Mucosa of stomach (tissue), 1 donor: Measurements from ENCODE around the gene CHST12.
"Not testable (repeated sequence)": the region's sequence is repeated elsewhere in the genome, so short reads cannot be mapped to it uniquely, and the experiment has no call there.

Experiments
- H3K27me3 ChIP-seq: one replicate; pipeline ENCODE4 v1.7.0; 2013; ENCODE audit warnings: mild to moderate bottlenecking, low read length; ENCODE audit not compliant: control insufficient read depth, insufficient read depth
- H3K36me3 ChIP-seq: one replicate; pipeline ENCODE4 v1.7.0; 2013; ENCODE audit warnings: low read length; ENCODE audit not compliant: control insufficient read depth, insufficient read depth
- H3K4me1 ChIP-seq: one replicate; pipeline ENCODE4 v1.7.0; 2013; ENCODE audit warnings: mild to moderate bottlenecking, low read length; ENCODE audit not compliant: control insufficient read depth, insufficient read depth
- H3K4me3 ChIP-seq: one replicate; pipeline ENCODE4 v1.7.0; 2013; ENCODE audit warnings: low read length
- H3K9ac ChIP-seq: one replicate; pipeline ENCODE4 v1.7.0; 2013; ENCODE audit warnings: mild to moderate bottlenecking, low read length, moderate library complexity
- H3K9me3 ChIP-seq: one replicate; pipeline ENCODE4 v1.7.0; 2013; ENCODE audit warnings: mild to moderate bottlenecking, low read length, moderate library complexity; ENCODE audit not compliant: control insufficient read depth
- donor health status: Pancreatic carcinoma.

CHST12 gene

DNA sequence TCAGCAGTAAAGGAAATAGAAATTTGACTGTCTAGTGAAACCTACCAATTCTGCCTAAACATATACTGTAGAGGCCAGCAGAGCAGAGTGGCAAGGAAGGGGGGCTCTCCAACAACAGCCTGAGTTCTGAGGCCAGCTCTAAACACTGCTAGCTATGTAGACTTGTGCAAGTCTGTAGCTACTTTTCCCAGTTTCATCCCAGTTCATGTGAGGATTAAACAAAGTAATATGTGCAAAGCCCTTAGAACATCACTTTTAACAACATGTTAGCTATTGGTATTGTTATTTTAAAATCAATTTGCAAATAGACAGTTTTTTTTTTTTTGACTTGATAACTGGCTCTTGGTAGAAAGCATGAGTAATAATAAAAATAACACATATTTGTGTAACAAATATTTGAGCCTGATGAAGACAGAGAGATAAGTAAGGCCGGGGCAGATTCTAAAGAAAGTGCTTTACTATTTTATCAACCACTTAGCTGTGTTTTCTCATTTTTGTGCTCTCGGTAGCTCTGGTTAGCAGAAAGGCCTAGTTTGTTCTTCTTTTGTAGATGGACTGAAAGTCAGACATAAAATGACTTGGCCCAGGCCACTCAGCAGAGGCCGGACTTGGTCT is 9.3 kb downstream of the CHST12 start:
- no peaks in the 10 kb centered on the region for H3K9me3 ChIP-seq
- H3K27me3 ChIP-seq, result no peaks in the 10 kb centered on the region
- no peak overlapping the region for H3K4me3 ChIP-seq
- no peaks in the 10 kb centered on the region for H3K36me3 ChIP-seq
- peaks cover 19% of the 10 kb centered on the region for H3K4me1 ChIP-seq
- H3K9ac ChIP-seq, result no peak overlapping the region

DNA sequence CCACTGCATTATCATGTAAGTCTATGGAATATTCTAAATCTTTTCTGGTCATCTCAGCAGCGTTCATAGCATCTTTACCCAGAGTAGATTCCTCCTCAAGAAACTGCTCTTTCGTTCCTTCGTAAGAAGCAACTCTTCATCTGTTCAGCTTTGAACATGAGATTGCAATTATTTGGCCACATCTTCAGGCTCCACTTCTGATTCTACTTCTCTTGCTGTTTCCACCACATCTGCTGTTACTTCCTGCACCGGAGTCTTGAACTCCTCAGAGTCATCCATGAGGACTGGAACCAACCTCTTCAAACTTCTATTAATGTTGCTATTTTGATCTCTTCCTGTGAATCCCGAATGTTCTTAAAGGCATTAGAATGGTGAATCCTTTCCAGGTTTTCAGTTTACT is 12.7 kb downstream of the CHST12 start:
- Histone ChIP-seq H3K4me1 (peaks cover 19% of the 10 kb centered on the region), H3K27me3 (no peaks in the 10 kb centered on the region), H3K36me3 (no peaks in the 10 kb centered on the region), H3K9ac (no peak overlapping the region), H3K4me3 (no peak overlapping the region), H3K9me3 (no peaks in the 10 kb centered on the region)

DNA sequence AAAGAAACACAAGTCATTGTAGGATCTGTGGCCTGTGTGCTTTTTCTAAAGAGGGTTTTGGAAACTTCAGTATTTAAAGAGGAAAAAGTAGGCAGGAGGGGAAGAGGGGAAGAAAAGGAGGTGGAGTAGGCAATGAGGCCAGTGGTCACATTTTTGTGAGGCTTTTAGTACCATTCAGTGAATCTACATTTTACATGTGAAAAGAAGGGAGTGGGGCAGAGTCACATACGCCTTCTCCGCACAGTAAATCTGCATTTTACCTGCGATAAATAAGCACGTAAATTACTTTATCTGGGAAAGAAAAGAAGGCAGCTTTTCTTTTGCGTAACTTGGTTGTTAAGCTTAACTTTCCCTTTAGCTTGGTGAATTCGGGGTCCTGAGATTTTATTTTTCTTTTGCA is 13.2 kb downstream of the CHST12 start:
- H3K36me3 ChIP-seq, result no peaks in the 10 kb centered on the region
- no peak overlapping the region for H3K9ac ChIP-seq
- H3K27me3 ChIP-seq, result no peaks in the 10 kb centered on the region
- peaks cover 15% of the 10 kb centered on the region for H3K4me1 ChIP-seq
- no peak overlapping the region for H3K4me3 ChIP-seq
- no peaks in the 10 kb centered on the region for H3K9me3 ChIP-seq

DNA sequence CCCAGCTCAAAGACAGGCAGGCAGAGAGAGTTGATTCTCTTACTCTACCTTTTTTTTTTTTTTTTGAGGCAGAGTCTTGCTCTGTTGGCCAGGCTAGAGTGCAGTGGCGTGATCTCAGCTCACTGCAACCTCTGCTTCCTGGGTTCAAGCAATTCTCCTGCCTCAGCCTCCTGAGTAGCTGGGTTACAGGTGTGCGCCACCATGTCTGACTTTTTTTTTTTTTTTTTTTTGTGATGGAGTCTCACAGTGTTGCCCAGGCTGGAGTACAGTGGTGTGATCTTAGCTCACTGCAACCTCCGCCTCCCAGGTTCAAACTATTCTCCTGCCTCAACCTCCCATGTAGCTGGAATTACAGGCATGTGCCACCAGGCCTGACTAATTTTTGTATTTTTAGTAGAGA is 13.8 kb downstream of the CHST12 start:
- H3K9ac ChIP-seq, H3K4me1 ChIP-seq, H3K4me3 ChIP-seq, H3K9me3 ChIP-seq, H3K36me3 ChIP-seq, H3K27me3 ChIP-seq: not testable (repeated sequence)

DNA sequence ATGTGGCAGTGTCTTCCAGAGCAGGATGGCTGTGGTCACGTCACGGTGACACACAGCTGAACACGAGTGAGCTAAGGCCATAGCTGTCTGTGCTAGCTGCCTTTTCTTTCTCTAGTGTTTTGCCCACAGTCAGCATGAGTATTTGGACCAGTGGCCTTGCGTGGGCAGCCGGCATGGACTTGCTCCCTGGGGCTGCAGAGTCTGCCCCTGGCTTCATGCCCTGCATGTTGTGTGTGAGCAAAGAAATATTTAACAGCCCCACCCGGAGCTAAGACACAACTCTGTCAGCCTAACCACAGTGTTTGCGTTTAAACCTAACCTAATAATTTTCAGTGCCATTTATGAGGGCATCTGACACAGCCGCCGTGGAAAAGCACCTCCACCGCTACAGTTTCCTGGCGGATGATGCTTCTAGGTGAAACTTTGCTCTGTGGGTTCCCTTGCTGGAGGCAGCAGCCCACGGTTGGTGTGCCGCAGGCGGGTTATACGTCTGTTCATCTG is 14.6 kb downstream of the CHST12 start:
- Histone ChIP-seq H3K4me1 (peaks cover 1% of the 10 kb centered on the region), H3K9me3 (no peaks in the 10 kb centered on the region), H3K27me3 (no peaks in the 10 kb centered on the region)

DNA sequence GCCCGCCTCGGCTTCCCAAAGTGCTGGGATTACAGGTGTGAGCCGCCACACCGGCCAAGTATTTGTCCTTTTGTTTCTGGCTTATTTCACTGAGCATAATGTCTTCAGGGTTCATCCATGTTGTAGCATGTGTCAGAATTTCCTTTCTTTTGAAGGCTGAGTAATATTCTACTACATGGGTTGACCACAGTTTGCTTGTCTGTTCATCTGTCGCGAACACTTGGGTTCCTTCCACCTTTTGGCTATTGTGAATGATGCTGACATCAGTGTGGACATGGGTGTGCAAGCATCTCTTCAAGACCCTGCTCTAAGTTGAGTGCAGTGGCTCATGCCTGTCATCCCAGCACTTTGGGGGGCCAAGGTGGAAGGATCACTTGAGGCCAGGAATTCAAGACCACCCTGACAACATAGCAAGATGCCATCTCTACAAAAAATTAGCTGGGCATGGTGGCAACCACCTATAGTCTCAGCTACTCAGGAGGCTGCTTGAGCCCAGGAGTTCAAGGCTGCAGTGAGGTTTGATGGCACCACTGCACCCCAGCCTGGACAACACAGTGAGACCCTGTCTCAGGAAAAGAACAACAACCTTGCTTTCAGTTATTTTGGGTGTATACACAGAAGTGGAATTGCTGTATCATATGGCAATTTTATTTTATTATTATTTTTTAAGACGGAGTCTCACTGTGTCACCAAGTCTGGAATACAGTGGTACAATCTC is 17.0 kb downstream of the CHST12 start:
- H3K9ac ChIP-seq, result no peak overlapping the region
- H3K4me3 ChIP-seq, result no peak overlapping the region
- H3K4me1 ChIP-seq, result no peaks in the 10 kb centered on the region
- no peaks in the 10 kb centered on the region for H3K27me3 ChIP-seq
- H3K36me3 ChIP-seq, result no peaks in the 10 kb centered on the region
- H3K9me3 ChIP-seq, result no peaks in the 10 kb centered on the region

More for the DNA sequence above, 14.6 kb downstream of the CHST12 start:
- Histone ChIP-seq H3K4me3 (no peak overlapping the region), H3K9ac (no peak overlapping the region), H3K36me3 (no peaks in the 10 kb centered on the region)

DNA sequence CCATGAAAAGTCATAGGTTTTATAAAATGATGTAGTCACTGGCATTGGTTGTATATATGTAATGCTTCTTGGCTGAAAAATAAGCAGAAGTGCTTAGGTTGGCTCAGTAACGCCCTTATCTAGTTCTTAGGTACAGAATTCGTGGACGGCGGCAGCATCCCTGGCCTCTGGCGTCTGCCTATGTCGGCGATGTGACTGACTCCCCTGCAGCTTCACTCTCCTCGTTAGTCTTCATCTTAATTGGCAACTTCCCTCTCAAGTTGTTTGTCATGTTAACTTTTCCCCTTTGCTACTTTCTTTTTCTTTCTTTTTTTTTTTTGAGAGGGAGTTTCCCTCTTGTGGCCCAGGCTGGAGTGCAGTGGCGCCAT is 18.5 kb downstream of the CHST12 start:
- no peaks in the 10 kb centered on the region for H3K4me1 ChIP-seq

DNA sequence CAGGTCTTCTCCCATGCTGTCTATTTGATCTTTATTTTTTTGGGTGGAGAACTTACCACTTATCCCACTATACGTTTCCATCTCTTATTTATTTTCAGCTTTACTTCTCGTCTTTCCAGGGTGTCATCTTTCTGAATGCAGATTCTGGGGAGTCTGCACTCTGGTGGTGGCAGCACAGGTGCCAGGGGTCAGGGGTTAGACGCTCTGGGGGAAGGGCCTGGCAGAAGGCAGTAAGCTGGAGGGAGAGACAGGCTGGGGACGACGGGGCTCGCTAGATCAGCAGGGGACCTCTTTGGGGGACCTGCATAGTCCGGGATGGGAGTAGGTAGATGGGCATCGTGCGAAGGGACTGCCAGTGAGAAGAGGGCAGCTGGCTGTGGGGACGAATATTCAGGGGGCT is 22.3 kb downstream of the CHST12 start:
- Histone ChIP-seq H3K9me3 (no peaks in the 10 kb centered on the region), H3K4me3 (no peak overlapping the region), H3K36me3 (no peaks in the 10 kb centered on the region), H3K27me3 (no peaks in the 10 kb centered on the region), H3K4me1 (no peaks in the 10 kb centered on the region), H3K9ac (no peak overlapping the region)

More for the DNA sequence above, 18.5 kb downstream of the CHST12 start:
- Histone ChIP-seq H3K9me3 (no peaks in the 10 kb centered on the region), H3K27me3 (no peaks in the 10 kb centered on the region), H3K4me3 (no peak overlapping the region), H3K36me3 (no peaks in the 10 kb centered on the region), H3K9ac (no peak overlapping the region)

DNA sequence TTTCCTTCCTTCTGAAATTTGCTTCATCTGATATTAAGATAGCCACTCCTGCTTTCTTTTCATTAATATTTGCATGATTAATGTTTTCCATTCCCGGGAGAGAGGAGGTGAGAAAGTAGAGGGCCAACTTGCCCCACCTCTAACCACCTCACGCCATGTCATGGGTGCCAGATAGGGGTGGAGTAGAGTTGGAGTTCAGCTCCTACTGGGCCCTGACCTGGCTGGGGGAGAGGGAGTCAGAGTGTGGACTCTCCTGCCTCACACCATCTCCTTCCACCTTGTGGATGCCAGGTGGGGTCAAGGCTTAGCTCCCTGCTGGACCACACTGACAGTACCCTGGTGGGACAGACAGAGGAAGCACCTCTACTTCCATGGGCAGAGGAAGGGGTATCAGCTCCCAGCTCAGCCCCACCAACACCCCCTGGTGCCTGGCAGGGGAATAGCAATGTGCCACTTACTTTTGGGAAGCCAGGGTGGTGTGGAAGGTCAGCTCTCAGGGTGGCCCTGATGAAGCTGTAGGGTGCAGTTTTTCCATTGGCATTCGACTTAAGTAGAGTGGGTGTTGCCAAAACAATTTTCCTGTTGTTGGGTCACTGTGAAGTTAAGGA is 28.0 kb downstream of the CHST12 start:
- Histone ChIP-seq H3K36me3 (no peaks in the 10 kb centered on the region), H3K4me3 (no peak overlapping the region), H3K9ac (no peak overlapping the region), H3K4me1 (no peaks in the 10 kb centered on the region), H3K9me3 (no peaks in the 10 kb centered on the region), H3K27me3 (no peaks in the 10 kb centered on the region)

DNA sequence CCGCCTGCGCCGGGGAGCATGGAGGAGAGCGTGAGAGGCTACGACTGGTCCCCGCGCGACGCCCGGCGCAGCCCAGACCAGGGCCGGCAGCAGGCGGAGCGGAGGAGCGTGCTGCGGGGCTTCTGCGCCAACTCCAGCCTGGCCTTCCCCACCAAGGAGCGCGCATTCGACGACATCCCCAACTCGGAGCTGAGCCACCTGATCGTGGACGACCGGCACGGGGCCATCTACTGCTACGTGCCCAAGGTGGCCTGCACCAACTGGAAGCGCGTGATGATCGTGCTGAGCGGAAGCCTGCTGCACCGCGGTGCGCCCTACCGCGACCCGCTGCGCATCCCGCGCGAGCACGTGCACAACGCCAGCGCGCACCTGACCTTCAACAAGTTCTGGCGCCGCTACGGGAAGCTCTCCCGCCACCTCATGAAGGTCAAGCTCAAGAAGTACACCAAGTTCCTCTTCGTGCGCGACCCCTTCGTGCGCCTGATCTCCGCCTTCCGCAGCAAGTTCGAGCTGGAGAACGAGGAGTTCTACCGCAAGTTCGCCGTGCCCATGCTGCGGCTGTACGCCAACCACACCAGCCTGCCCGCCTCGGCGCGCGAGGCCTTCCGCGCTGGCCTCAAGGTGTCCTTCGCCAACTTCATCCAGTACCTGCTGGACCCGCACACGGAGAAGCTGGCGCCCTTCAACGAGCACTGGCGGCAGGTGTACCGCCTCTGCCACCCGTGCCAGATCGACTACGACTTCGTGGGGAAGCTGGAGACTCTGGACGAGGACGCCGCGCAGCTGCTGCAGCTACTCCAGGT is 29.7 kb downstream of the CHST12 start:
- Histone ChIP-seq H3K4me3 (no peak overlapping the region), H3K27me3 (no peaks in the 10 kb centered on the region), H3K9ac (no peak overlapping the region), H3K36me3 (no peaks in the 10 kb centered on the region), H3K9me3 (no peaks in the 10 kb centered on the region), H3K4me1 (peaks cover 12% of the 10 kb centered on the region)

DNA sequence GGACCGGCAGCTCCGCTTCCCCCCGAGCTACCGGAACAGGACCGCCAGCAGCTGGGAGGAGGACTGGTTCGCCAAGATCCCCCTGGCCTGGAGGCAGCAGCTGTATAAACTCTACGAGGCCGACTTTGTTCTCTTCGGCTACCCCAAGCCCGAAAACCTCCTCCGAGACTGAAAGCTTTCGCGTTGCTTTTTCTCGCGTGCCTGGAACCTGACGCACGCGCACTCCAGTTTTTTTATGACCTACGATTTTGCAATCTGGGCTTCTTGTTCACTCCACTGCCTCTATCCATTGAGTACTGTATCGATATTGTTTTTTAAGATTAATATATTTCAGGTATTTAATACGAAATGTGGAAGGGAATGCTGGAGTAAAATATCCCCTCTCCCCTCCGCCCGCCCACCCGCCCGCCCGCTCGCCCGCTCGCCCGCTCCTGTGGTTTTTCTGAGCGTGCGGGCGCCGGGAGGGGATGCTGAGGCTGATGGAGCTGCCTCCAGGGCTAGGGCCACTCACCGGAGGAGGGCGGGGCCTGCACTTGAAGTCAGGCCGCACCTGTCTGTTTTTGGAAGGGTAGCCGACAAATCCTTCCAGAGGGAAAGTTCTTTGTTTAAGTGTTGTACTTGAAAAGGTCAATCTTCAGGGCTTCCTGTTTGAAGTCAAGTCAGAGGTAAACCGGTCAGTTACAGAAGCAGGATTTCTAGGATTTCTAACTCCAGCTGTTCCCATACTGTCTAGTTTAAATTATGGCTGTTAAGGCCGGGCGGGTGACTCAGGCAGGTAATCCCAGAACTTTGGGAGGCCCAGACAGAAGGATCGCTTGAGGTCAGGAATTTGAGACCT is 30.5 kb downstream of the CHST12 start:
- Histone ChIP-seq H3K4me1 (peaks cover 18% of the 10 kb centered on the region), H3K36me3 (no peaks in the 10 kb centered on the region), H3K27me3 (no peaks in the 10 kb centered on the region), H3K9ac (no peak overlapping the region), H3K4me3 (no peak overlapping the region), H3K9me3 (no peaks in the 10 kb centered on the region)
